Liver (tissue), 9 donors: ENCODE results near the gene FOXI2. TPM values are rescaled to one million over a fixed set of nuclear protein-coding genes. Genes with fewer than 3 reads are reported as not detected.

Experiments used
- DNase-seq: peaks from one replicate; pipeline ENCODE4 v3.0.0-alpha.2; 2017; ENCODE audit warnings: low spot score
- H3K27ac ChIP-seq, 2 donors: one replicate each; pipeline ENCODE4 v1.7.0; 2013; ENCODE audit warnings: inconsistent platforms in 2 of 2, low read length in 2 of 2, control low read depth in 1 of 2, low read depth in 1 of 2, mild to moderate bottlenecking in 1 of 2
- H3K27me3 ChIP-seq, 4 donors: one replicate each; pipeline versions ENCODE4 v1.6.1 to v1.7.0; 2013; ENCODE audit warnings: low read length in 3 of 4, inconsistent platforms in 1 of 4, mild to moderate bottlenecking in 1 of 4, moderate library complexity in 1 of 4; ENCODE audit not compliant: control insufficient read depth in 4 of 4, insufficient read depth in 4 of 4
- H3K36me3 ChIP-seq, 4 donors: one replicate each; pipeline versions ENCODE4 v1.6.1 to v1.7.0; 2013; ENCODE audit warnings: low read length in 3 of 4, mild to moderate bottlenecking in 3 of 4, low read depth in 1 of 4, moderate library complexity in 1 of 4; ENCODE audit not compliant: control insufficient read depth in 4 of 4, insufficient read depth in 3 of 4
- H3K4me1 ChIP-seq, 4 donors: one replicate each; pipeline versions ENCODE4 v1.6.1 to v1.7.0; 2013; ENCODE audit warnings: low read length in 3 of 4, mild to moderate bottlenecking in 3 of 4, moderate library complexity in 1 of 4; ENCODE audit not compliant: control insufficient read depth in 4 of 4, insufficient read depth in 4 of 4
- H3K4me3 ChIP-seq, 3 donors: one replicate each; pipeline versions ENCODE4 v1.6.1 to v1.7.0; 2013; ENCODE audit warnings: low read length in 3 of 3, control low read depth in 1 of 3, low read depth in 1 of 3, mild to moderate bottlenecking in 1 of 3
- H3K9ac ChIP-seq, 2 donors: one replicate each; pipeline ENCODE4 v1.7.0; 2013; ENCODE audit warnings: low read length in 2 of 2, mild to moderate bottlenecking in 2 of 2, moderate library complexity in 2 of 2, control low read depth in 1 of 2, low read depth in 1 of 2
- H3K9me3 ChIP-seq, 4 donors: one replicate each; pipeline versions ENCODE4 v1.6.1 to v1.7.0; 2013; ENCODE audit warnings: low read length in 3 of 4; ENCODE audit not compliant: control insufficient read depth in 4 of 4
- EGR1 ChIP-seq, 2 donors: IDR thresholded peaks; 2 replicates each; pipeline ENCODE4 v1.6.1; 2016 to 2018; ENCODE audit warnings: antibody characterized with exemption in 2 of 2, low read depth in 2 of 2
- FOXA1 ChIP-seq: IDR thresholded peaks from 2 replicates; pipeline ENCODE4 v1.6.1; 2016; ENCODE audit warnings: antibody characterized with exemption
- FOXA2 ChIP-seq: IDR thresholded peaks from 2 replicates; pipeline ENCODE4 v1.6.1; 2016; ENCODE audit warnings: antibody characterized with exemption
- GABPA ChIP-seq, 2 donors: IDR thresholded peaks in 1 of 2; conservative IDR thresholded peaks in 1 of 2; 2 replicates each; pipeline ENCODE4 v1.6.1; 2016; ENCODE audit warnings: antibody characterized with exemption in 2 of 2, mild to moderate bottlenecking in 1 of 2, moderate library complexity in 1 of 2
- HNF4A ChIP-seq, 2 donors: conservative IDR thresholded peaks; 2 replicates each; pipeline ENCODE4 v1.6.1; 2016; ENCODE audit warnings: antibody characterized with exemption in 2 of 2, mild to moderate bottlenecking in 2 of 2
- HNF4G ChIP-seq: IDR thresholded peaks from 2 replicates; pipeline ENCODE4 v1.6.1; 2016; ENCODE audit warnings: antibody characterized with exemption
- JUND ChIP-seq, 2 donors: IDR thresholded peaks; 2 replicates each; pipeline ENCODE4 v1.6.1; 2016; ENCODE audit warnings: antibody characterized with exemption in 2 of 2
- NR2F2 ChIP-seq: IDR thresholded peaks from 2 replicates; pipeline ENCODE4 v1.6.1; 2016; ENCODE audit warnings: antibody characterized with exemption
- RAD21 ChIP-seq, 2 donors: IDR thresholded peaks; 2 replicates each; pipeline ENCODE4 v1.6.1; 2016; ENCODE audit warnings: antibody characterized with exemption in 2 of 2, mild to moderate bottlenecking in 2 of 2
- RXRA ChIP-seq, 2 donors: IDR thresholded peaks; 2 replicates each; pipeline ENCODE4 v1.6.1; 2017 to 2018; ENCODE audit warnings: antibody characterized with exemption in 2 of 2, mild to moderate bottlenecking in 1 of 2
- SP1 ChIP-seq: IDR thresholded peaks from 2 replicates; pipeline ENCODE4 v1.6.1; 2018; ENCODE audit warnings: antibody characterized with exemption, mild to moderate bottlenecking
- TAF1 ChIP-seq: conservative IDR thresholded peaks from 2 replicates; pipeline ENCODE4 v1.6.1; 2016; ENCODE audit warnings: antibody characterized with exemption, mild to moderate bottlenecking
- YY1 ChIP-seq: IDR thresholded peaks from 2 replicates; pipeline ENCODE4 v1.6.1; 2016; ENCODE audit warnings: antibody characterized with exemption, mild to moderate bottlenecking
- WGBS: extraction: QIAGEN DNeasy Blood & Tissue Kit; methylation state at CpG from one replicate; pipeline ENCODE4 v1.1.7; 2013; 5-methylcytosine and 5-hydroxymethylcytosine counted together
- polyA plus RNA-seq, 2 donors: library from polyadenylated mRNA; stranded (reverse) in 1 of 2; unstranded in 1 of 2; fragments of 200-250 nt in 1 of 2; fragments of >200 nt in 1 of 2; fragmentation: Nextera tagmentation in 1 of 2; extraction: Ambion mirVana in 1 of 2; gene quantifications; one replicate each; pipeline versions ENCODE4 v1.2.1 to v1.2.3, GENCODE V29; 2013 to 2015
- total RNA-seq, 2 donors: library from RNA; depleted of rRNA; stranded (reverse); fragments of >200 nt; gene quantifications; one replicate each; pipeline ENCODE4 v1.2.3, GENCODE V29; 2014
- TF ChIP-seq, protein P1 (sequence below): fragments of 150-350 bp; IDR thresholded peaks from 2 replicates; pipeline ENCODE4 v1.5.1; 2017; ENCODE audit warnings: improper control_type of control experiment, low read depth, low read length; ENCODE audit not compliant: missing input control
- TF ChIP-seq, protein P2 (sequence below): IDR thresholded peaks from 2 replicates; pipeline ENCODE4 v1.6.1; 2016; ENCODE audit warnings: antibody characterized with exemption
- TF ChIP-seq, protein P3 (sequence below): IDR thresholded peaks from 2 replicates; pipeline ENCODE4 v1.6.1; 2016; ENCODE audit warnings: antibody characterized with exemption, mild to moderate bottlenecking
- TF ChIP-seq, protein P4 (sequence below): IDR thresholded peaks from 2 replicates; pipeline ENCODE4 v1.6.1; 2016; ENCODE audit warnings: antibody characterized with exemption
- donor health status: healthy.
- donor health status: healthy.
- donor health status: healthy.
- donor health status: healthy.
- donor health status: healthy.

The FOXI2 gene
- total and polyA plus RNA-seq, 4 donors, result under 0.01 to 0.01 TPM; not detected in 2

DNA sequence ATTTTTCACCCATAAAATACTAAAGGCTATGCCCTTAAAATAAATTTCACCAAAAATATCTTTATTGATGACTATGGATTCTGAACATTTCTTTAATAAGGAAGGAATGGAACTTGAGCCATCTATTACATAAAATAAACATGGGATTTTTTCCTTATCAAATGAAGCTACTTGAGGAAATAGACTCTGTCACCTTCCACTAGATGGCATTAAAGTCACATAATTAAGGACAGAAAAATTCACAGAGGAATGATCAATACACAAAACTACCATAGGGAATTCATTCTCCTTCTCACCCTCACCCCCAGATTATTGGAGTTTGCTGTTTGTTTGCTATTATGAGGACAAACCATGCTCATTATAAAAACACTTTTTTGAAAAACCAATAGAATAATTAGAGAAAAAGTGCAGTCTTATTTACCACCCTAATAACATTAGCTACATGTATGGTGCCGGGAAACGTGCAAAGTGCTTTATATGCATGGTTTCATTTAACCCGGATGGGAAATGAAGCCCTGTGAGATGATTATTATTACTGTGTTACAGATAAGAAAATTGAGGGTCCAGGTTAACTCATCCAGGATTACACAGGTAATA, 21.1 kb upstream of the FOXI2 start:
- Histone ChIP-seq H3K9me3 (no peaks in the 10 kb centered on the region), H3K9ac (no peak overlapping the region), H3K27me3 (no peaks in the 10 kb centered on the region), H3K36me3 (no peaks in the 10 kb centered on the region), H3K4me3 (no peak overlapping the region), H3K4me1 (no peaks in the 10 kb centered on the region), H3K27ac (no peak overlapping the region)
- no peak for DNase-seq
- 45% methylated on average over 3 of the region's 3 CpGs for WGBS
- no peak for TF ChIP-seq EGR1 (IDR thresholded peaks at IDR 0.05; ENCODE audit: low read depth in 2 of 2)
- no peak for TF ChIP-seq FOXA2
- TF ChIP-seq HNF4G, result no peak
- no peak for TF ChIP-seq FOXA1
- no peak for TF ChIP-seq JUND (IDR thresholded peaks at IDR 0.05)
- TF ChIP-seq, protein P1, sequence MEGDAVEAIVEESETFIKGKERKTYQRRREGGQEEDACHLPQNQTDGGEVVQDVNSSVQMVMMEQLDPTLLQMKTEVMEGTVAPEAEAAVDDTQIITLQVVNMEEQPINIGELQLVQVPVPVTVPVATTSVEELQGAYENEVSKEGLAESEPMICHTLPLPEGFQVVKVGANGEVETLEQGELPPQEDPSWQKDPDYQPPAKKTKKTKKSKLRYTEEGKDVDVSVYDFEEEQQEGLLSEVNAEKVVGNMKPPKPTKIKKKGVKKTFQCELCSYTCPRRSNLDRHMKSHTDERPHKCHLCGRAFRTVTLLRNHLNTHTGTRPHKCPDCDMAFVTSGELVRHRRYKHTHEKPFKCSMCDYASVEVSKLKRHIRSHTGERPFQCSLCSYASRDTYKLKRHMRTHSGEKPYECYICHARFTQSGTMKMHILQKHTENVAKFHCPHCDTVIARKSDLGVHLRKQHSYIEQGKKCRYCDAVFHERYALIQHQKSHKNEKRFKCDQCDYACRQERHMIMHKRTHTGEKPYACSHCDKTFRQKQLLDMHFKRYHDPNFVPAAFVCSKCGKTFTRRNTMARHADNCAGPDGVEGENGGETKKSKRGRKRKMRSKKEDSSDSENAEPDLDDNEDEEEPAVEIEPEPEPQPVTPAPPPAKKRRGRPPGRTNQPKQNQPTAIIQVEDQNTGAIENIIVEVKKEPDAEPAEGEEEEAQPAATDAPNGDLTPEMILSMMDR, result peak; percentile 50
- TF ChIP-seq, protein P2, sequence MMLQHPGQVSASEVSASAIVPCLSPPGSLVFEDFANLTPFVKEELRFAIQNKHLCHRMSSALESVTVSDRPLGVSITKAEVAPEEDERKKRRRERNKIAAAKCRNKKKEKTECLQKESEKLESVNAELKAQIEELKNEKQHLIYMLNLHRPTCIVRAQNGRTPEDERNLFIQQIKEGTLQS, result no peak
- peak; percentile 79 for TF ChIP-seq RAD21 (IDR thresholded peaks at IDR 0.05)
- TF ChIP-seq GABPA (IDR thresholded peaks at IDR 0.05 in 1 of 2, conservative IDR thresholded peaks at IDR 0.05 in 1 of 2), result no peak
- no peak for TF ChIP-seq SP1

DNA sequence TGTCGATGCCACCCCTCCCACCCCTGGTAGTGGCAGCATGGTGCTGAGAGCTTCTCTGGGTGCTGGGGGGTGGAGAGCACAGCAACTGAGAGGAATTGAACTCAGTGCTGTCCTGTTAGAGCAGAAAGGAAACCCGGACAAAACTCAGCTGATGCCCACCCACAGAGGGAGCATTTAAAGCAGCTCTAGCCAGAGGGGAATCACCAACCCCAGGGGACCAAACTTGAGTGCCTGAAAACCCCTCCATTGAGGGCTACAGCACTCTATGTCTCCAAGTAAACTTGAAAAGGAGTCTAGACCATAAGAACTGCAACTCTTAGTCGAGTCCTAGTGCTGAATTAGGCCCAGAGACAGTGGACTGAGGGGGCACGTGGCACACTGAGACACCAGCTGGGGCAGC, 16.8 kb upstream of the FOXI2 start:
- 63% methylated on average over 4 of the region's 4 CpGs for WGBS
- H3K27ac ChIP-seq, result no peak overlapping the region
- no peak overlapping the region for H3K9ac ChIP-seq
- no peak for DNase-seq
- no peak overlapping the region for H3K4me3 ChIP-seq
- TF ChIP-seq EGR1 (IDR thresholded peaks at IDR 0.05; ENCODE audit: low read depth in 2 of 2) (no peak), RXRA (IDR thresholded peaks at IDR 0.05) (no peak)
- no peaks in the 10 kb centered on the region for H3K4me1 ChIP-seq
- H3K9me3 ChIP-seq, result no peaks in the 10 kb centered on the region
- no peaks in the 10 kb centered on the region for H3K36me3 ChIP-seq
- no peaks in the 10 kb centered on the region for H3K27me3 ChIP-seq

DNA sequence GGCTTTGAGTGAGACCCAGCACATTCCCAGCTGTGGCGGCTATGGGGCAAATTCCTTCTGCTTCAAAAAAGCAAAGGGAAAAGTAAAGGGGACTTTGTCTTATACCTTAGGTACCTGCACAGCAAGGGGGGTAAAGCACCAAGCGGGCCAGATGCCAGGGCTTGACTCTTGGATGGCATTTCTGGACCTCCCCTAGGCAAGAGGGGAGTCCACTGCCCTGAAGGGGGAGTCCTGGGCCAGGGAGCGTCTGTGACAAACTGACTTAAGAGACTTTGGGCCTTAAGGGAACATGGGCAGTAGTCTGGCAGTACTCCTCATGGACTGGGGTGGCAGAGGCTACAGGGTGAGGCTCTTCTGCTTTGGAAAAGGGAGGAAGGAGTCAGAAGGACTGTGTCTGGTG, 16.1 kb upstream of the FOXI2 start:
- no peak overlapping the region for H3K4me3 ChIP-seq
- DNase-seq, result no peak
- no peak overlapping the region for H3K9ac ChIP-seq
- H3K36me3 ChIP-seq, result no peaks in the 10 kb centered on the region
- peaks cover 0 to 2% (median under 1%) of the 10 kb centered on the region in 4 donors for H3K27me3 ChIP-seq
- H3K9me3 ChIP-seq, result no peaks in the 10 kb centered on the region
- no peaks in the 10 kb centered on the region for H3K4me1 ChIP-seq
- TF ChIP-seq, protein P3, sequence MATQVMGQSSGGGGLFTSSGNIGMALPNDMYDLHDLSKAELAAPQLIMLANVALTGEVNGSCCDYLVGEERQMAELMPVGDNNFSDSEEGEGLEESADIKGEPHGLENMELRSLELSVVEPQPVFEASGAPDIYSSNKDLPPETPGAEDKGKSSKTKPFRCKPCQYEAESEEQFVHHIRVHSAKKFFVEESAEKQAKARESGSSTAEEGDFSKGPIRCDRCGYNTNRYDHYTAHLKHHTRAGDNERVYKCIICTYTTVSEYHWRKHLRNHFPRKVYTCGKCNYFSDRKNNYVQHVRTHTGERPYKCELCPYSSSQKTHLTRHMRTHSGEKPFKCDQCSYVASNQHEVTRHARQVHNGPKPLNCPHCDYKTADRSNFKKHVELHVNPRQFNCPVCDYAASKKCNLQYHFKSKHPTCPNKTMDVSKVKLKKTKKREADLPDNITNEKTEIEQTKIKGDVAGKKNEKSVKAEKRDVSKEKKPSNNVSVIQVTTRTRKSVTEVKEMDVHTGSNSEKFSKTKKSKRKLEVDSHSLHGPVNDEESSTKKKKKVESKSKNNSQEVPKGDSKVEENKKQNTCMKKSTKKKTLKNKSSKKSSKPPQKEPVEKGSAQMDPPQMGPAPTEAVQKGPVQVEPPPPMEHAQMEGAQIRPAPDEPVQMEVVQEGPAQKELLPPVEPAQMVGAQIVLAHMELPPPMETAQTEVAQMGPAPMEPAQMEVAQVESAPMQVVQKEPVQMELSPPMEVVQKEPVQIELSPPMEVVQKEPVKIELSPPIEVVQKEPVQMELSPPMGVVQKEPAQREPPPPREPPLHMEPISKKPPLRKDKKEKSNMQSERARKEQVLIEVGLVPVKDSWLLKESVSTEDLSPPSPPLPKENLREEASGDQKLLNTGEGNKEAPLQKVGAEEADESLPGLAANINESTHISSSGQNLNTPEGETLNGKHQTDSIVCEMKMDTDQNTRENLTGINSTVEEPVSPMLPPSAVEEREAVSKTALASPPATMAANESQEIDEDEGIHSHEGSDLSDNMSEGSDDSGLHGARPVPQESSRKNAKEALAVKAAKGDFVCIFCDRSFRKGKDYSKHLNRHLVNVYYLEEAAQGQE, result no peak
- TF ChIP-seq YY1 (no peak), RXRA (IDR thresholded peaks at IDR 0.05) (no peak), SP1 (no peak), HNF4A (conservative IDR thresholded peaks at IDR 0.05) (no peak), GABPA (IDR thresholded peaks at IDR 0.05 in 1 of 2, conservative IDR thresholded peaks at IDR 0.05 in 1 of 2) (no peak), TAF1 (no peak), HNF4G (no peak), JUND (IDR thresholded peaks at IDR 0.05) (no peak), NR2F2 (no peak)
- TF ChIP-seq, protein P2, result no peak
- TF ChIP-seq, protein P4, sequence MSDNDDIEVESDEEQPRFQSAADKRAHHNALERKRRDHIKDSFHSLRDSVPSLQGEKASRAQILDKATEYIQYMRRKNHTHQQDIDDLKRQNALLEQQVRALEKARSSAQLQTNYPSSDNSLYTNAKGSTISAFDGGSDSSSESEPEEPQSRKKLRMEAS, result no peak
- 63% methylated on average over 3 of the region's 3 CpGs for WGBS
- no peak overlapping the region for H3K27ac ChIP-seq
